CD4-positive, alpha-beta T cell treated with Interleukin-15 for 4 hours (primary cell): ENCODE results near the gene AMIGO3.

ENCODE experiments used
- DNase-seq: peaks from one replicate; pipeline ENCODE4 v3.0.0-alpha.2; 2020; ENCODE audit warnings: low spot score

Gene AMIGO3

DNA sequence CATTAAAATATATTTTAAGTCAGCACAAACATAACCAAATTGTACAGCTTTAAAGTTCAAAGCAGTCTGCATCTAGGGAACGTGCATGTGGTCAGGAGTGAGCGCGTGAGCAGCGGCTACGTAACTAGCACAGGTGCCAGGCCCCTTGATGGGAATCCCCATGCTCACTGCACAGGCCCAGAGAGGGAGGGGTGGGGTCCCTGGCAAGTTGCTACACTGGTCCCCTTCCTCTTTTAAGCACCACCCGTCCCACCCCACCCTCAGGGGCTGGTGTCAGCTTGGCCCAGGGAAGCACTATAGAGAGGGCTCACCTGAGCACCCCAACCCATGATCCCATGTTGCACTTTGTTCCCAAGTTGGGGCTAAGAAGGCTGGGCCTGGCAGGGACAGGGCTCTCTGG, 5.1 kb upstream of the AMIGO3 start:
- no peak for DNase-seq

GRCh38 chr3:49723628-49724551, 4.4 kb upstream of the AMIGO3 start, which contains the start of gene GMPPB:
TSS of gene GMPPB (minus strand) at chr3:49723951. CDS start at chr3:49723726, 225 bp downstream.
- DNase-seq: peak; percentile 90

- peak; percentile 46 for DNase-seq
Measured at GRCh38 chr3:49723296-49723627, 3.8 kb upstream of the AMIGO3 start.

DNA sequence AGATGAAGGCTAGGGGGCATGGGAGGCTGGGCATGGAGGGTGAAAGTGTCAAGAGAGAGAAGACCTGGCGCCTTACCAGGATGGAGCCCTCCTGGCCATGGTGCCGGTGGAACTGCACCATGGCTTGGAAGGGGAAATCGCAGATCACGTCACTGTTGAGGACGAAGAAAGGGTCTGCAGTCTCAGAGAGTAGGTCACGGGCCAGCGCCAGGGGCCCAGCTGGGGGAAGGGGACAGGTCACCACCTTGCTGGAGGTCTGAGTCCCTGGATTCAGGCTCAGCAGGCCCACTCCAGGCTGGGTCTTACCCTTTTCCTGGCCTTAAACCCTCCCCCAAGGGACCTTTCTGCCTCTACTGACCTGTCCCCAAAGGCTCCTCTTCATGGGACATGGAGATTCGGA, 3.4 kb upstream of the AMIGO3 start:
- DNase-seq: no peak

DNA sequence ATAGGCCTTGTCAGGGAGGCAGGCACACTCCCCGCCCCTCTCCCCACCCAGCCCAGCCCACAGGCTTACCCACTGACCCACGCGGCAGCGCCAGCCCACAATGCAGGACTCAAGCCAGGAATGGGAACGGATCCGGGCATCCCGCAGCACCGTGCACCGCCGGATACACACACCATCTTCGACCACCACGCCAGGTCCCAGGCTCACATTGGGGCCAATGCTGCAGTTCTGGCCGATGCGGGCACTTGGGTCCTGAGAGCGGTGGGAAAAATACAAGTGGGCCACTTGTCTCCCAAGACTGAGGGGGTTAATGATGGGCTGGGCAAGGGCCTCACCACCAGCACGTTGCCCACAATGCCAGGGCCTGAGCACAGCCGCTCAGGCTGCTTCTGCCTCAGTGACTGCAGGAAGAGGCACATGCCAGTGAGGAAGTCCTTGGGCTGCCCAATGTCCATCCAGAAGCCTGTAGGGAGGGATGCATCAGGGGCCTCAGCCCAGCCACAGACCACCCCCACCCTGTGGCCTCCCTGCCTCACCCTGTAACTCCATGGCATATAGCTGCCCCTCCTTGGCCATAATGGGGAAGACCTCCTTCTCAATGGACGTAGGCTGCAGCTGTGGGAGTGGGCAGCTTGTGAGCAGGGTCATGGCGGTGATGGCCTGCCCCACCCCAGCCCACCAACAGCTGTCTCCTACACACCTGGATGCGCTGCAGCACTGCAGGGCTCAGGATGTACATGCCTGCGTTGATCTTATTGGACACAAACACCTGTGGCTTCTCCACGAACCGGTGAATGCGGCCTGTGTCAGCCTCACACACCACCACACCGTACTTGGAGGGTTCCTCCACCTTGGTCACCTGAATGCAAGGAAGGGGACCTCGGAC, 2.7 kb upstream of the AMIGO3 start:
- DNase-seq: no peak

DNA sequence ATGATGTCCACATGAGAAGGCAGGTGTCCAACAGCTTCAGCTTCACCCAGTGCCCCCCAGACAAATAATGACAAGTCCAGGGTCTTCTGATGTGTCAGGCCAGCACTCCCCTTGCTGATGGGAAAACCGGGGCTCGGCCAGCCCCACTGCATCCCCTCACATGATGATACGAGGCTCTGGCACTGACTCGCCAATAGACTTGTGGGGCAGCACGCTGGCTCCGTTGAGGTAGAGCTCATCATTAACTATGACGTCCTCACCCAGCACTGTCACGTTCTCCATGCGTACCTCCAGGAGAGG, 2.1 kb upstream of the AMIGO3 start:
- DNase-seq: no peak

GRCh38 chr3:49720855-49721595, 1.5 kb upstream of the AMIGO3 start:
- DNase-seq: no peak

DNA sequence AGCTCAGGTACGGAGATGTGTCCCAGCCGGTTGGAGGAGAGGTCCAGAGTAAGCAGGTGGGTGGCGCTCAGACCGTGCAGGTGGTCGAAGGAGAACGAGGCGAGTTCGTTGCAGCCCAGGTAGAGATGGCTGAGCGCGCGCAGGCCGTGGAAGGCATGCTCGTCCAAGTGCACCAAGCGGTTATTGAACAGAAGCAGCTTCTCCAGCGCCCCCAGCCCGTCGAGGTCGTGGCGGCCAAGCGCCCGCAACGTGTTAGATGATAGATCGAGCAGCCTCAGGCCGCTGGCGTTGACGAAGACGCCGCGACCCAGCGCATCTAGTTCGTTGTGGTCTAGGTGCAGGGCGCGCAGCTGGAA, 648 bp downstream of the AMIGO3 start:
- DNase-seq: no peak

DNA sequence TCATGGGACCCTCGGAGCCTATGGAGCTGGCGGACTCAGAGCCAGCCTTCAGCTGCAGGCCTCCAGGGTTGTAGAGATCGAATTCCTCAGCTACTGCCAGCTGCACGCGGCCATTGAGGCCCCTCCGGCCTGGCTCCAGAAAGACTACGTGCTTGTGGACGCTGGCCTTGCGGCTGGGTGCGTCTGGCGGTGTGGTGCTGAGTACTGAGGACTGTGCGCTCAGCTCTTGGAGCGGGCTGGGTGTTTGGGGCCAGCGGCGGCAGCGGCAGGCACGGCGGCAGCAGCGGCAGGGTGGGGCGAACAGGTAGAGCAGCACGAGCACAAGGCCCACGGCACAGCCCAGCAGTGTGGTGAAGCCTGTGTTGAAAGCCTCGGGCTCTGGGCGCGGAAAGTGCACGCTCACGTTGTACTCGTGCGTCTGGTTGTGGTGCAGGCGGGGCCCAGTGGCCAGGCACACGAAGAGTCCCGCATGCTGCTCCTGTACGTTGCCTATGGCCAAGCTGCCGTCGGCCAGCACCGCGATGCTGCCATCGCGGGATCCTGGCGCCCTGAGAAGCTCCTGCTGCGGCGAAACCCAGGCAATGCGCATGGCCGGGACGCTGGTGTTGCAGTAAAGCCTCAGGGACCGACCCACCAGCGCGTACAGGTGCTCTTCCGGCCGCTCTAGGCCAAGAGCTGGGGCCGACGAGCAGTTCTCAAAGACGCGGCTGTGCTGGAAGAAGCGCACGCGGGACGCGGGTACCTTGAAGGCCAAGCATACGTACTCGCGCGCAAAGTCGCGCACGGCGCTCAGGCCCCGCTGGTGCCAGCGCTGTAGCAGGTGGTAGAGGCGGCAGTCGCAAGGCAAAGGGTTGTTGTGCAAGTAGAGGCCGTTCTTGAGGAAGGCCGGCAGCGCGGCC, 1.3 kb downstream of the AMIGO3 start:
- no peak for DNase-seq

- no peak for DNase-seq
Measured at GRCh38 chr3:49717211-49717958, 2.1 kb downstream of the AMIGO3 start.

DNA sequence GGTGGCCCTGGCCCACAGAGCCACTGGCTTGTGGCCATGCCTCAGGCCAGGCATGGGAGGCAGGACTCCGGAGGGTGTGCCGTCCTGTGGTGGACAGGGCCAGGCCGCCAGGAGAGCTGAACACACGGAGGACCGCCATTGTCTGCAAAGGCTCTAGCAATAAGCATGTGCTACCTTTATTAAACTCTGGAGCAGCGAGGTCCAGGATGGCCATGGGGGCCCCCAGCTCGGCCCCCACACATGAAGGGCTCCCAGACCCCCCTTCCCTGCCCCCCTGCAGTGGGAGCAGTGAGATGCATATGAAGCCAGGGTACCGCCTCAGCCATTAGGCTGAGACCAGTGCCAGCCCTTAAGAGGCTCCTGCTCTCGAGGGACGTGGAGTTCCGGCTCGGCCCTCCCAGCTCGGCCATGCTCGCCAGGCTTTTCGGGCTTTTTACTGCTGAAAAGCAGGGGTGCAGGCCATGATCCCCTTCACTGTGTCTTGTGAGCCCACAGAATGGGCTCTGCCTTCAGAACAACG, 2.7 kb downstream of the AMIGO3 start:
- no peak for DNase-seq

DNA sequence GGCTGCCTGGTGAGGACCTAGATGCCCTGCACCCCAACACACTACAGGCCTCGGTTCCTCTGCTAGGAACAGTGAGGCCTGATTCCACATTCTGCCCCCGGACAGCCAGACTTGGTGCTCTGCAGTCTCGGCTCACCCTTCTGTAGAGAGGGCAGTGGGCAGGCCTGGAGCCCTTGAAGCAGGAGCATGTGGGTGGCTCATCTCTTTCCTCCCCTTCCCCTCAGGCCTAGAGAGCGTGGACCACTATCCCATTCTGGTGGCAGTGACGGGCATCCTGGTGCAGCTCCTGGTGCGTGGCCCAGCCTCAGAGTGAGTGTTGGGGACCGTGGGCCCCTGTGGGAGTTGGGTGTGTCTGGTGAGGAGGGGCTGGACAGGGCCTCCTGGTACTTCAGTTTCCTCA, 3.3 kb downstream of the AMIGO3 start:
- DNase-seq: no peak

DNA sequence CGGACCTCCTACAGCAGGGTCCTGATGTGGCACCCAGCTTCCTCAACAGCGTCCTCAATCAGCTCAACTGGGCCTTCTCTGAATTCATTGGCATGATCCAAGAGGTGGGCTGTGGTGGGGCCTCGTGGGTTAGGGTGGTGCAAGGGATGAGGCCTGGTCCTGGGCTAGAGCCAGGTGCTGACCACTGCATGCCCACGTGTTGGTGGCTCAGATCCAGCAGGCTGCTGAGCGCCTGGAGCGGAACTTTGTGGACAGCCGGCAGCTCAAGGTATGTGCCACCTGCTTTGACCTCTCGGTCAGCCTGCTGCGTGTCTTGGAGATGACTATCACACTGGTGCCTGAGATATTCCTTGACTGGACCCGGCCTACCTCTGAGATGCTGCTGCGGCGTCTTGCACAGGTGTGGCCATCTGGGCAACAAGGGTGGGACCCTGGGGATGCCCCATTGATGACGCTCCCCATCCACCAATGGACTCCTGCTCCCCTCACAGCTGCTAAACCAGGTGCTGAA, 3.8 kb downstream of the AMIGO3 start:
- no peak for DNase-seq

- no peak for DNase-seq
Measured at GRCh38 chr3:49714728-49715550, 4.5 kb downstream of the AMIGO3 start.

DNA sequence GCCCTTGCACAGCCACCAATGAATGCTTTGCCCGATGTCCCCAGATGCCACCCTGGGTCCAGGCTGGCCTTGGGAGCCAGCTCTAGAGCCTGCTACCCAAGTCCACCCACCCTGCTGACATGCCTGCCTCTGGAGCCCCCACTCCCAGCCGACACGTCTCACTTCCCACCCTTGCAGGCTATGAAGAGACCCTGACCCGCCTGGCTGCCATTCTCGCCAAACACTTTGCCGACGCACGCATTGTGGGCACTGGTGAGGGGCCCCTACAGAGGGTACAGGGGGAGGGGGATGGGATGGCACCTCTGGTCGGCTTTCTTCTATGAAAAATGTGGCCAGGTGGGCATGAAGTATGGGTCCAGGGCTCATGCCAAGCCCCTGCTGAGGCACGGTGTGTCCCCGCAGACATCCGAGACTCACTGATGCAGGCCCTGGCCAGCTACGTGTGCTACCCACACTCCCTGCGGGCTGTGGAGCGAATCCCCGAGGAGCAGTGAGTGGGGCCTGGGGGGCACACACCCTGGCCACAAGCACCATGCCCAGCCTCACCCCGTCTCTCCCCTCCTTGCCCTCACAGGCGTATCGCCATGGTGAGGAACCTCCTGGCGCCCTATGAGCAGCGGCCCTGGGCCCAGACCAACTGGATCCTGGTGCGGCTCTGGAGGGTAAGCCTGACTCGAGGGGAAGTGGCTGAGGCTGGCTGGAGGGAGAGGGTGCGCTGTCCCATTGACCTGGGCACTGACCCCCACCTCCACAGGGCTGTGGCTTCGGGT, 6.0 kb downstream of the AMIGO3 start:
- DNase-seq: no peak

DNA sequence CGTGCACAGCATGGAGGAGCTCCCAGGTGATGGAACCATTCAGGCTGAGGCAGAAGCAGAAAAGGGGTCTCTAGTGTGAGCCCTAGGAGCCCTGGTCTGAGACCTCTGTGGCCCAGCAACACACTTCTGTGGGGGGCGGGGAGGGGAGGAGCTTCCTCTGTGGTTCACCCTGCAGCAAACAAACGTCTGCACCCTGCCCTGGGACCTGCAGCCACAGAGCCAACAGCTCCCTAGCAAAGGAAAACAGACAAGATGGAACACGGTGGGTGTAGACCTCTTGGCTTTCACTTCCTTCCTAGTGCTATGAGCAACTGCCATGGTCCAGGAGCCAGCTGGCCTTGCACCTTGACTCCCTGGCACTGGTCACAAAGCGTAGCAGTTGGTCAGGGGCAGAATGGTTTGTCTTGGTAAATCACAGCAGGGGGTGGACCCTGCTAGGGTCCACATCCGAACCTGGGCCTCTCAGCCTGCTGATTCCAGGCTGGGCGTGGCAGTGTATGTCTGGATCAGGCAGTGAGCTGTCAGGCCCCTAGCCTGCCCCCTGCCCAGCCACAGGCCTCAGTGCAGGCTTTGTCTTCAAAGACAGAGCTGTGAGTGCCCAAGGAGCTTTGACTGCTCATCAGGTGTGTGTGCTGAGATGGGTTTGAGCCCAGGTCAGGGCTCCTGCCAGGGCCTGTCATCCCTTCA, 6.7 kb downstream of the AMIGO3 start:
- no peak for DNase-seq

DNA sequence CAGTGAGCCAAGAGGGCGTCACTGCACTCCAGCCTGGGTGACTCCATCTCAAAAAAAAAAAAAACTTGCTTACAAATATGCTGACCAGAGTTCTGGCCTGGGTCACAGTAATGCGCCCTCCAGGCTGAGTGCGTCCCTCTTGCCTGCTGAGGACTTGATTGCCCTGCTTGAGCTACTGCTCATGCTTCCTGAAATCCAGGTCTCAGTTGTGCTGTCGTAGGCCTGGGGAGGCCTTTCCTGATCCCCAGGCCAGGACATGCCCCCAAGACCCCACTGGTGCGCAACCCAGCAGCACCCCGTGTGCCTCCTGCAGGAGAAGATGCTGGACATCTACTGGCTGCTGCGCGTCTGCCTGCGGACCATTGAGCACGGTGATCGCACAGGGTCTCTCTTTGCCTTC, 7.3 kb downstream of the AMIGO3 start:
- no peak for DNase-seq

DNA sequence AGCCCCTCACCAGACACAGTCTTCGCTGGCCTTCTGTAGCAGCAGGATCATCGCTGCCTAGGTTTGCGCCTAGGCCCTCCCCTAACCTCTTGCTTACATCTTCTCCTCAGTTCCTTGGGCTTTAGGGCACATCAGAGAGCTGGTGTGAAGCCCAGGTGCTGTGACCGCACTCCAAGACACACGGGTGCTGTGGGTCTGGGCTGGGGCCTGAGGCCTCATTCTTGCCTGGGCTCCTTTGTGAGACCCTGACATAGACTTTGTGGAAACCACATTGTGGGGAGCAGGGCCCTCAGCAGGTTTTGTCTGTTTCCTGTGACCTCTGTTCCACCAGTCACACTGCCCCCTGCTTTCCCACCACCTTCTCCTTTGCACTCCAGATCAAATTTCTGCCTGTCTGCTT, 8.0 kb downstream of the AMIGO3 start:
- DNase-seq: no peak
